Measurements from ENCODE around the gene RDM1. TPM values are rescaled to one million over a fixed set of nuclear protein-coding genes. Genes with fewer than 3 reads are reported as not detected.

Gene RDM1
- polyA plus RNA-seq, 2 of the 4 experiments (the other 2 are of a cell fraction), result 4.3 to 4.6 TPM

- CTCF ChIA-PET, result interaction anchor here (0.6 to 0.7 kb wide), 2 partner anchors 177 to 1630 kb away, joined by 3 to 4 read pairs; no protein-coding TSS in a partner anchor
Measured at GRCh38 chr17:35890774-35891155, 39.8 kb downstream of the RDM1 start.

DNA sequence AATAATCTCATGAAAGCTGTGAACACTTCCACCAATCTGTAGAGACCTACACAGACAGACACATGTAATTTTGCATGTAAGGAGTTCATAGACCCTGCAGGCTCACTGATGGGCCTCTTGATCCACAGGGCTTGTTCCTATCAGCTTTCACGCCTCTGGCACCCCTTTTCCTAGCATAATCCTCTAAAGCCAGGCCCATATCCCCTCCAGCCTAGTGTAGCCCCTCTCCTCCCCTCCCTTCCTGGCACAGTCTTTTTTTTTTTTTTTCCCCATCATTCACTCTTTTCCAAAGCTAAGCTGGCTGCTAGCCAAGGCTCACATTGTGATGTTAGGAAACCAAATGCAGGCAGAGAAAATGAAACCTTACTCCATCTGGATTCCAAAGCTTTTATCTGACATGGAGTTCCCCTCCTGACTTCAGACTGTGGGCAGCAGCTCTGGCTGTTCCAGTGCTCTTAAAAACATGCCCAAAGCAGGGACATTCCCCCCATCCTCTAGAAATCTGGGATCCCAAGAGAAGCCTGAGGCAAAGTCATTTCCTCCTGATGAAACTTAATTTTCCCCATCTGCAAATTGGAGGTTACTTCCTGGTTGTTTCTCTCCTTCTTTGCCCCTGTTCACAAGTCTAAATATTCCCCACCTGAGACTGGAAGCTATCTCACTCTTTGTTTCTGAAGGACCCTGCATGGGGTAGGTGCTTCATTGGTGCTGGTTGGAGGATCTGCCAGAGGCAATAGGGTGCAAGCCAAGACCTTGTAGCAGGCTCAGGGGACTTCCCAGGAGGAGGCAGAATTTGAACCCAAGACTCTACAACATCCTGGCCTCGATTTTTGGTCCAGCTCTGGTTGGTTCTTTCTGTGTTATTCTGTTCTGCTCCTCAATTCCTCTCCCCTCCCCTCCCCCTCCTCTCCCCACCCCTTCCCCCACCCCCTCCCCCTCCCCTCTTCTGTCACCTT is 40.5 kb downstream of the RDM1 start:
- H3K9me3 ChIP-seq, result no peaks in the 10 kb centered on the region
- peak overlapping the region; percentile 50 for H3K4me2 ChIP-seq
- WGBS (ENCODE audit: missing lambda C conversion rate), result 48% methylated on average over 2 of the region's 2 CpGs
- peaks cover 15% of the 10 kb centered on the region for H3K4me1 ChIP-seq
- H3K27ac ChIP-seq, result peak overlapping the region in 1 of 2 experiments; percentile 65; a peak in 4 of 6 replicates
- no peak for TF ChIP-seq EHF (CRISPR knock-in tag; IDR thresholded peaks at IDR 0.05)
- TF ChIP-seq GATA3 (IDR thresholded peaks at IDR 0.05; ENCODE audit: borderline replicate concordance), result no peak
- no peak for TF ChIP-seq REST (IDR thresholded peaks at IDR 0.05)
- TF ChIP-seq EP300 (IDR thresholded peaks at IDR 0.05), result no peak
- ChIA-PET CTCF (interaction anchor here (1.1 kb wide), 1 partner anchor 126 kb away, joined by 4 read pairs; no protein-coding TSS in a partner anchor), POLR2A (no interaction called here)
- no peak overlapping the region for H3K4me3 ChIP-seq
- no peak for FAIRE-seq
- peak in 1 of 2 experiments; percentile 41; a peak in 3 of 6 replicates for ATAC-seq
- peak in 1 of 2 experiments; percentile 13 for DNase-seq (ENCODE audit: low read depth in 1 of 2, low spot score in 1 of 2)

More at GRCh38 chr17:35890774-35891155, 39.8 kb downstream of the RDM1 start:
- Histone ChIP-seq H3K27ac (no peak overlapping the region), H3K4me2 (no peak overlapping the region), H3K4me1 (peaks cover 15% of the 10 kb centered on the region), H3K9me3 (no peaks in the 10 kb centered on the region), H3K4me3 (no peak overlapping the region)
- ATAC-seq, result no peak
- TF ChIP-seq E2F6 (IDR thresholded peaks at IDR 0.05; ENCODE audit: borderline replicate concordance, low read depth) (no peak), HDAC2 (IDR thresholded peaks at IDR 0.05) (no peak), FOXS1 (CRISPR knock-in tag; IDR thresholded peaks at IDR 0.05) (no peak), ZSCAN20 (CRISPR knock-in tag; IDR thresholded peaks at IDR 0.05) (no peak), CEBPB (IDR thresholded peaks at IDR 0.05) (no peak), MAX (IDR thresholded peaks at IDR 0.05) (no peak), CBX8 (IDR thresholded peaks at IDR 0.05) (no peak), RFX5 (IDR thresholded peaks at IDR 0.05) (no peak), EHMT2 (IDR thresholded peaks at IDR 0.05; ENCODE audit: low read depth) (no peak), KDM1A (IDR thresholded peaks at IDR 0.05; ENCODE audit: low read depth) (no peak), BHLHE40 (IDR thresholded peaks at IDR 0.05; ENCODE audit: low read depth, low read length) (no peak), HES2 (IDR thresholded peaks at IDR 0.05) (no peak), RNF2 (IDR thresholded peaks at IDR 0.05; ENCODE audit: borderline replicate concordance, low read depth) (no peak), CBX2 (IDR thresholded peaks at IDR 0.05; ENCODE audit: borderline replicate concordance, low read depth) (no peak), NPAS2 (CRISPR knock-in tag; IDR thresholded peaks at IDR 0.05; ENCODE audit: borderline replicate concordance) (no peak), HOXB13 (CRISPR knock-in tag; IDR thresholded peaks at IDR 0.05; ENCODE audit: low read depth) (no peak), ELK1 (IDR thresholded peaks at IDR 0.05; ENCODE audit: low read depth, low read length) (no peak), HEYL (CRISPR knock-in tag; IDR thresholded peaks at IDR 0.05) (no peak)
- WGBS (ENCODE audit: missing lambda C conversion rate), result 75% methylated on average over 4 of the region's 4 CpGs
- POLR2A ChIA-PET, result interaction anchor here (0.7 kb wide), 1 partner anchor 110 kb away, joined by 4 read pairs; no protein-coding TSS in a partner anchor
- no peak for DNase-seq (ENCODE audit: low read depth in 1 of 2, low spot score in 1 of 2)
- no peak for FAIRE-seq

All from A549 (cell line).